ENCODE data around the gene RAPGEF1. TPM values are rescaled to one million over a fixed set of nuclear protein-coding genes. Genes with fewer than 3 reads are reported as not detected.

RAPGEF1 gene
- total RNA-seq, 1 experiment from 2014 or later = 6.1 TPM

DNA sequence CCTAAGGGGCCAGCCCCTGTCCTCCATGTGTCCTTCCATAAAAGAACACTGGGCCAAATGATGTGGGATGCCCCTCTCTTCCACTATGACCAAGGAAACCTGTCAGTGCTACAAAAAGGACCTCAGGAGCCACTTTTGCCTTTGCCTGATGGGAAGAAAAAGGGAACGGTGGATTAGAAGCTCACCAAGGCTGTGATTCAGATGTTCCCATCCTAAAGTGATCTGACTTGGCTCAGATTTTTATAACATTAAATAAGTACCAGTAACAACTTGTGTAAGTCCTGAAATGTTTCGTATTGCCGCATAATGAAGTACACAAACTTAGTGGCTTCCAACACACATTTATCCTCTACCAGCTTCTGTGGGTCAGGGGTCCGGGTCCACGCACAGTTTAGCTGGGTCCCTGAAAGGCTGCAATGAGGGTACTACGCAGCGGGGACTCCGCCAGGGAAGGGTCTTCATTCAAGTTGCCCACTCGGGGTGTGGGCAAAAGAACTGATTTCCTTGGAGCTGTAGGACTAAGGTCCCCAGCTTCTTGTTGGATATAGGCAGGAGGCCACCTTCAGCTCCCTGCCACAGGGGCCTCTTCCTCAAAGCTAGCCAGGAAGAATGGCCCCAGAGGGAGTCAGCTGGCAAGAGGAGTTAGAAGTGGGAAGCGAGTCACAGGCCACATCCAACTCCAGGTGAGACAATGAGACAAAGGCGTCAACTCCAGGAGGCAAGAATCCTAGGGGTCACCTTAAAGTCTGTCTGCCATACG, 60.4 kb downstream of the RAPGEF1 start:
- DNase-seq = no peak
- Histone ChIP-seq H3K4me3 (ENCODE audit: low read length) (no peak overlapping the region), H3K36me3 (ENCODE audit: insufficient read depth, low read length) (no peaks in the 10 kb centered on the region), H3K79me2 (ENCODE audit: low read length) (no peaks in the 10 kb centered on the region), H3K9ac (ENCODE audit: low read length) (no peak overlapping the region), H3K27me3 (ENCODE audit: low read length) (no peaks in the 10 kb centered on the region), H3K9me2 (replicated peaks; ENCODE audit: insufficient read depth, low read length) (no peaks in the 10 kb centered on the region), H3K4me1 (ENCODE audit: low read length) (peaks cover 43% of the 10 kb centered on the region), H4K20me1 (ENCODE audit: insufficient read depth, low read depth, low read length) (peaks cover 55% of the 10 kb centered on the region), H3K4me2 (ENCODE audit: low read depth, low read length, poor library complexity, severe bottlenecking) (no peak overlapping the region), H3K27ac (ENCODE audit: low read length) (no peak overlapping the region), H2AFZ (ENCODE audit: low read length) (no peak overlapping the region), H3K9me3 (ENCODE audit: low read length) (no peaks in the 10 kb centered on the region)

DNA sequence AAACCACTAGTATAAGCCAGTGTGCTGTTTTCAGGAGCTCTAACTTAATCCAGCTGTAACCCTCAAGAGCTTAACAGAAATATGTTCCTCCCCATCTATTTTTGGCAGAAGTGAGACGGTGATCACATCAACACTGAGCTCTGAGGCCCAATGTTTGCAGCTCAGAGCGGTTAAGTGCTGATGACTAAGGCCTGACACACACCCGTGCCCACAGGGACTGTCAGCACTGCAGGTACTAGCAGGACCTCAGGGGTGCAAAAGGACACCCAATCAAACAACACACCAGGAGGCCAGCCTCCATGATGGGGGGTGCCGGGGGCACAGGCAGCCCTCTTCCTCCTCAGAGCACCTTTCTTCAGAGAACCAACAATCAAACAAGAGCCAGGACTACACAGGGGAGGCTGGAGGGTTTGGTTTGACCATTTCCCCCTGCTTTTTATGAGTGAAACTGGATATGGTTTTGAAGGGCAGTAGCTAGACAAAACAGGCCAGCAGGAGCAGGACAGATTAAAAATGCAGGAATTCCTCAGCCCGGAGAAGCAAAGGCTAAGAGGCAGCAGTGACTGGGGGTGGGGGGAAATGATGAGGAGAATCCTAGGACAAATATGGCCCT, 61.3 kb downstream of the RAPGEF1 start:
- Histone ChIP-seq H3K79me2 (ENCODE audit: low read length) (no peaks in the 10 kb centered on the region), H3K27ac (ENCODE audit: low read length) (no peak overlapping the region), H3K36me3 (ENCODE audit: insufficient read depth, low read length) (no peaks in the 10 kb centered on the region), H3K4me1 (ENCODE audit: low read length) (peaks cover 43% of the 10 kb centered on the region), H3K4me3 (ENCODE audit: low read length) (no peak overlapping the region), H4K20me1 (ENCODE audit: insufficient read depth, low read depth, low read length) (peaks cover 63% of the 10 kb centered on the region), H3K9me2 (replicated peaks; ENCODE audit: insufficient read depth, low read length) (no peaks in the 10 kb centered on the region), H3K9me3 (ENCODE audit: low read length) (no peaks in the 10 kb centered on the region), H3K9ac (ENCODE audit: low read length) (no peak overlapping the region), H3K4me2 (ENCODE audit: low read depth, low read length, poor library complexity, severe bottlenecking) (peak overlapping the region; percentile 59), H3K27me3 (ENCODE audit: low read length) (no peaks in the 10 kb centered on the region), H2AFZ (ENCODE audit: low read length) (no peak overlapping the region)
- peak; percentile 86 for DNase-seq

DNA sequence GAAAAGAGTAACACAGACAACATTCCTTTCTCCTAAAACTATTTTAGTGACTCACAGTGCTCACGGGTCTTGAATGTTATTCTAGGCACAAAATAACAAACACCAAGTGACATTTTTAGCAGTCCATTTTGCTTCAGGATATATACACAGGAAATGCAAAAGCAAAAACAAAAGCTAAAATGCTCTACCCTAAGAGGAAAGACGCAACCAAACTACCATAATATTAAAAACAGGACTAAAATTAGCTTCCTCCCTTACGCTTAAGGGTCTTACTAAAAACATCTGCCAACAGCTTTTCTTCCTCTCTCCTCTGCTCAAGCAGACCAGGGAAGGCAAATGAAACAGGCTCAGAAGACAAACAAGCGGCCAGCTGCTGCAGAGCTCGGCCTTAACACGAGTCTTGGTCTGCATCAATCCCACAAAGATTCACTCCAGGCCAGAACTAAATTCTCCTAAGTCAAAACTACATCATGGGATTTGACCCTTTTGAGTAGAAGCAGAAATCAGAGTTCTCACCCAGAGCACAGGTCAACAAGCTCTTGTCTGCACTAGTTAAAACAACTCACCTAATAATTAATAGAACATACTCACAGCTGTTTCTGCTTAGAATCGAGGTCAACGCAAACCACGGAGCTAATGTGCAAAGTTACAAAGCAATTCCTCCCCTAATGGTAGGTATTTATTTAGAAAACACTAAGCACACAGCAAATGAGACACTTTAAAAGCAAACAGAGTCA, 62.3 kb downstream of the RAPGEF1 start:
- H3K9ac ChIP-seq (ENCODE audit: low read length) = no peak overlapping the region
- no peaks in the 10 kb centered on the region for H3K36me3 ChIP-seq (ENCODE audit: insufficient read depth, low read length)
- H2AFZ ChIP-seq (ENCODE audit: low read length) = no peak overlapping the region
- H3K9me2 ChIP-seq (replicated peaks; ENCODE audit: insufficient read depth, low read length) = no peaks in the 10 kb centered on the region
- H3K4me2 ChIP-seq (ENCODE audit: low read depth, low read length, poor library complexity, severe bottlenecking) = peak overlapping the region; percentile 59
- H4K20me1 ChIP-seq (ENCODE audit: insufficient read depth, low read depth, low read length) = peaks cover 68% of the 10 kb centered on the region
- H3K9me3 ChIP-seq (ENCODE audit: low read length) = no peaks in the 10 kb centered on the region
- H3K27me3 ChIP-seq (ENCODE audit: low read length) = no peaks in the 10 kb centered on the region
- peaks cover 43% of the 10 kb centered on the region for H3K4me1 ChIP-seq (ENCODE audit: low read length)
- no peak overlapping the region for H3K27ac ChIP-seq (ENCODE audit: low read length)
- DNase-seq = peak; percentile 79
- no peaks in the 10 kb centered on the region for H3K79me2 ChIP-seq (ENCODE audit: low read length)
- peak overlapping the region; percentile 22; the same call in 1 of the 2 replicates for H3K4me3 ChIP-seq (ENCODE audit: low read length)

DNA sequence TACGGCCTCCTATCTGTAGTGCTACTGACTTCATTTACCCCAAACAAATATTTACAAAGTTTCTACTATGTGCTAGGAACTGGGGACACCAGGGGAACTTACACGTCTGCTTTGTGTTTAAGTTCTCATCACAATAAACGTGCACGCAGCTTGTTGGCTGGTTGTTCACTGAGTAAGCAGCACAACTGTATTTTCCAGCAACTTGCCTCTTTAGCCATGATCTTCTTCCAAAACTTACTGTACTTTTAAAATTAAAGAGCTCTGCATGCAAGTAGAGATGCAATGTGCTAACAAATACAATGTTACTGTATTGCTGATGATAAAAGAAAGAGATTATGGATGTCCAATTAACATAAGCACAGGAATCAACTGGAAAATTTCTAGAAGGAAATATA, 62.8 kb downstream of the RAPGEF1 start:
- no peak overlapping the region for H3K27ac ChIP-seq (ENCODE audit: low read length)
- DNase-seq = no peak
- no peaks in the 10 kb centered on the region for H3K9me2 ChIP-seq (replicated peaks; ENCODE audit: insufficient read depth, low read length)
- H3K4me1 ChIP-seq (ENCODE audit: low read length) = peaks cover 43% of the 10 kb centered on the region
- H3K9me3 ChIP-seq (ENCODE audit: low read length) = no peaks in the 10 kb centered on the region
- no peak overlapping the region for H2AFZ ChIP-seq (ENCODE audit: low read length)
- H3K36me3 ChIP-seq (ENCODE audit: insufficient read depth, low read length) = no peaks in the 10 kb centered on the region
- H3K27me3 ChIP-seq (ENCODE audit: low read length) = no peaks in the 10 kb centered on the region
- H3K79me2 ChIP-seq (ENCODE audit: low read length) = no peaks in the 10 kb centered on the region
- no peak overlapping the region for H3K9ac ChIP-seq (ENCODE audit: low read length)
- peak overlapping the region; percentile 22; the same call in 1 of the 2 replicates for H3K4me3 ChIP-seq (ENCODE audit: low read length)
- peak overlapping the region; percentile 59 for H3K4me2 ChIP-seq (ENCODE audit: low read depth, low read length, poor library complexity, severe bottlenecking)
- H4K20me1 ChIP-seq (ENCODE audit: insufficient read depth, low read depth, low read length) = peaks cover 69% of the 10 kb centered on the region

DNA sequence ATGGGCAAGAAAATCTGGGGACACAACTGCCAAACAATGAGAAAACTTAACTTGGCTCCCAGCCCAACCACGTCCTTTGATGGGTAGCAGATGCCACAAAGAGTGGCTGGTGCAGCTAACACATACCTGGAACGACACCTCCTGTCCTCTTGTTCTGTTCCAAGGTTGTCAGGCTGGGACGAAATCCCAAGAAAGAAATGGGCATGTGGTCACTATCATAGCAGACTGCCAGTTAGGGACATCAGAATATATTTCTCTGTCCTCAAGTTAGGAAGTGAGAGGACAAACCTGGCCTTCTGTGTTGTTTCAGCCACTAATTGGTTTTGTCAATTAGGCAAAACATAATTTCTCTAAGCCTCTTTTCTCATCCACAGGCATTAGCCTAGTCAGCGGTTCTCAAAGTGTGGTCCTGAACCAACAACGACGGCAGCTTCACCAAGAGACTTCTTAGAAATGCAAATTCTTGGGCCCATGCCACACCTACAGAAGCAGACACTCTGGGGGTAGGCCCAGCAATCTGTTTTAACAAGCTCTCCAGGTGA, 63.4 kb downstream of the RAPGEF1 start:
- H3K9me2 ChIP-seq (replicated peaks; ENCODE audit: insufficient read depth, low read length) = no peaks in the 10 kb centered on the region
- no peak overlapping the region for H3K9ac ChIP-seq (ENCODE audit: low read length)
- DNase-seq = peak; percentile 70
- no peaks in the 10 kb centered on the region for H3K9me3 ChIP-seq (ENCODE audit: low read length)
- H3K4me2 ChIP-seq (ENCODE audit: low read depth, low read length, poor library complexity, severe bottlenecking) = peak overlapping the region; percentile 59
- no peaks in the 10 kb centered on the region for H3K27me3 ChIP-seq (ENCODE audit: low read length)
- H3K36me3 ChIP-seq (ENCODE audit: insufficient read depth, low read length) = no peaks in the 10 kb centered on the region
- 0 out of 2 replicates have a peak overlapping the region, but pooled peaks have one; percentile 22 for H3K4me3 ChIP-seq (ENCODE audit: low read length)
- H3K27ac ChIP-seq (ENCODE audit: low read length) = no peak overlapping the region
- H2AFZ ChIP-seq (ENCODE audit: low read length) = no peak overlapping the region
- H4K20me1 ChIP-seq (ENCODE audit: insufficient read depth, low read depth, low read length) = peaks cover 73% of the 10 kb centered on the region
- H3K79me2 ChIP-seq (ENCODE audit: low read length) = no peaks in the 10 kb centered on the region
- H3K4me1 ChIP-seq (ENCODE audit: low read length) = peaks cover 43% of the 10 kb centered on the region

DNA sequence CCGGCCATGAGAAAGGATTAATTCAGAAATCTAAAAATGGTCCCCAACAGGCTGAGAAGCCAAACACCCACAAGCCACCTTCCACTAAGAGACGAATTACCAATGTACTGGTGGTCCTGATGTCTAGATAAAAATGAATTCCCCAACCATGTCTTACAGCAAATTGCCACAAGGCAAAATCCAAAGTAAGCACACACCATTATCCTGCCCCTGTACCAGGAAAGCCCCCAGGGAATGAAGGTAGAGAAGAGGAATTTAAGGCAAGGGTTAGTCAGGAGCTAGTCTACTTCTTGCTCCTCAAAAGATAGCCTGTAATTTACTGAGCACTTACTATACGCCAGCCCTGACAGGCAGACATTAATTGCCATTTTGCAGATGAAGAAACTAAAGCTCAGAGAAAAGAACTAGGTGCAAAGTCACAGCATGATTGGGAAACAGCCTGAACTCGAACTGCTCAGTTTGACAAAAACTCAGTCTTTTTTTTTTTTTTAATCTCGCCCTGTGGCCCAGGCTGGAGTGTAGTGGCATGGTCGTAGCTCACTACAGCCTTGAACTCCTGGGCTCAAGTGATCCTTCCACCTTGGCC, 64.3 kb downstream of the RAPGEF1 start:
- H3K79me2 ChIP-seq (ENCODE audit: low read length) = no peaks in the 10 kb centered on the region

DNA sequence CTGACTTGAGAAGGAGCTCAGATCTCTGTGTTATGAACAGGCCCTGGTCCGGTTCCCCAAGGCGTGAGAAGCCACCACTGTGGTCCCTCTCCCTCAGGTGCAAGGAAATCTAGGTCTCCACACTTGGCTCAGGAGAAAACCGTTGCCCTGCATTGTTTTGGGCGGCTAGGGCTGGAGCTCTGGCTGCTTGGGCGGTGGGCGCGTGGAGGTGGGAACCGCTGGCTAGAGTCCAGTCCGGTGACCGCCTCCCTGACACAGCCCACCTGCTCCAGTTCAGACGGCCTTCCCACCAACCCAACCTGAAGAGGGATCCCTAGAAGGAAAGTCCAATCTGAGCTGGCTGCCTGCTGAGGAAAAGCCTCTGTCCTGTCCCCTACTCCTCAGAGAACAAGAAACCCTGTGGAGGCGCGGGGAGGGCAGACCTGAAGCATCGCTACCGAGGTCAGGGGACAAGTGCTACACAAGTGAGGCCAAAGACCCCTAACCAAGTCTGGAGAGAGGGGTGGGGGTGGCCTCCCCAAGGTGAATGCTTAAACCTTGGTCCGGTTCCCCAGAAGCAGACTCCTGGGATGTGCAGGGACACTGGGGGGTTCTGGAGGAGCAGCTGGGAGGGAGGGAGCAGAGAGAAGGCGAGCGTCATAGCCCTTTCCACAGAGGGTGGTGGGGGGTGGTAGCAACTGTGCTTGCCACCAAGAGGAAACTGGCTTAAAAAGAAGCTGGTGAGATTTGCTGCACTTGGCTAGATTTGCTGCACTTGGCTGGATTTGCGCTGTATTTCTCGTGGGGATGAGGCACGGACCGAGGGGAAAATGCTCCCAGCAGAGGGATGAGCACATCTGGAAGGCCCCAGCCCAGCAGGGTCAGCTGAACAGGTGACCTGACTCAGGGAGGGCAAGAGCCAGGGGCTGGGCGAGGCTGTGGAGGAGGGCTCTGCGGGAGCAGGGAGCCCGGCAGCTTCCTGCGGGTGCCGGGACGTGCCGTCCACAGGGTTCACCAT, 65.2 kb downstream of the RAPGEF1 start:
- no peak overlapping the region for H3K9ac ChIP-seq (ENCODE audit: low read length)
- no peaks in the 10 kb centered on the region for H3K27me3 ChIP-seq (ENCODE audit: low read length)
- peak; percentile 50 for DNase-seq
- no peaks in the 10 kb centered on the region for H3K36me3 ChIP-seq (ENCODE audit: insufficient read depth, low read length)
- H3K4me2 ChIP-seq (ENCODE audit: low read depth, low read length, poor library complexity, severe bottlenecking) = no peak overlapping the region
- H3K4me3 ChIP-seq (ENCODE audit: low read length) = no peak overlapping the region
- H3K9me3 ChIP-seq (ENCODE audit: low read length) = no peaks in the 10 kb centered on the region
- H3K79me2 ChIP-seq (ENCODE audit: low read length) = no peaks in the 10 kb centered on the region
- H3K4me1 ChIP-seq (ENCODE audit: low read length) = peaks cover 43% of the 10 kb centered on the region
- H2AFZ ChIP-seq (ENCODE audit: low read length) = no peak overlapping the region
- H3K9me2 ChIP-seq (replicated peaks; ENCODE audit: insufficient read depth, low read length) = no peaks in the 10 kb centered on the region
- peaks cover 82% of the 10 kb centered on the region for H4K20me1 ChIP-seq (ENCODE audit: insufficient read depth, low read depth, low read length)
- no peak overlapping the region for H3K27ac ChIP-seq (ENCODE audit: low read length)

More for the DNA sequence above, 64.3 kb downstream of the RAPGEF1 start:
- no peak overlapping the region for H3K9ac ChIP-seq (ENCODE audit: low read length)
- H3K9me2 ChIP-seq (replicated peaks; ENCODE audit: insufficient read depth, low read length) = no peaks in the 10 kb centered on the region
- H3K4me2 ChIP-seq (ENCODE audit: low read depth, low read length, poor library complexity, severe bottlenecking) = no peak overlapping the region
- peaks cover 43% of the 10 kb centered on the region for H3K4me1 ChIP-seq (ENCODE audit: low read length)
- H3K27ac ChIP-seq (ENCODE audit: low read length) = no peak overlapping the region
- H3K4me3 ChIP-seq (ENCODE audit: low read length) = no peak overlapping the region
- no peaks in the 10 kb centered on the region for H3K36me3 ChIP-seq (ENCODE audit: insufficient read depth, low read length)
- peaks cover 78% of the 10 kb centered on the region for H4K20me1 ChIP-seq (ENCODE audit: insufficient read depth, low read depth, low read length)
- no peak for DNase-seq
- no peaks in the 10 kb centered on the region for H3K9me3 ChIP-seq (ENCODE audit: low read length)
- H2AFZ ChIP-seq (ENCODE audit: low read length) = no peak overlapping the region
- H3K27me3 ChIP-seq (ENCODE audit: low read length) = no peaks in the 10 kb centered on the region
